Activated CD4-positive, alpha-beta T cell treated with anti-CD3 and anti-CD28 coated beads, Interleukin-2, amount 10 ng/mL, durations not matched to agents 7 days and 5 days (primary cell): ENCODE measurements around the gene GIPC3. TPM values are rescaled to one million over a fixed set of nuclear protein-coding genes. Genes with fewer than 3 reads are reported as not detected.

Experiments
- CTCF ChIA-PET: fragments of 350-600 bp; sonication (Branson Sonifier 250); formaldehyde crosslinking; loops from one replicate; lab custom pipeline; 2021; ENCODE audit warnings: antibody characterized with exemption; lab: Charles Lee
- POLR2A ChIA-PET: fragments of 350-600 bp; sonication (Branson Sonifier 250); formaldehyde crosslinking; loops from one replicate; lab custom pipeline; 2021; ENCODE audit warnings: antibody characterized with exemption; lab: Charles Lee
- DNase-seq: peaks from one replicate; pipeline ENCODE4 v3.0.0-alpha.2; 2020
- H3K27ac Mint-ChIP-seq: one replicate; pipeline ENCODE4 v1.8.0; 2021; ENCODE audit warnings: mild to moderate bottlenecking, moderate library complexity, mixed read lengths
- H3K27me3 Mint-ChIP-seq: one replicate; pipeline ENCODE4 v1.8.0; 2021; ENCODE audit warnings: mixed read lengths
- H3K36me3 Mint-ChIP-seq: one replicate; pipeline ENCODE4 v1.8.0; 2021; ENCODE audit warnings: low read depth, mixed read lengths
- H3K4me1 Mint-ChIP-seq: one replicate; pipeline ENCODE4 v1.8.0; 2021; ENCODE audit warnings: mixed read lengths
- H3K4me3 Mint-ChIP-seq: one replicate; pipeline ENCODE4 v1.8.0; 2021; ENCODE audit warnings: mild to moderate bottlenecking, moderate library complexity, mixed read lengths
- H3K9me3 Mint-ChIP-seq: one replicate; pipeline ENCODE4 v1.8.0; 2021; ENCODE audit warnings: mixed read lengths
- total RNA-seq, 2 experiments: library from RNA; stranded (reverse); gene quantifications; one replicate each; pipeline ENCODE4 v1.2.3, GENCODE V29; 2021

GIPC3 gene
- total RNA-seq, 2 experiments from 2014 or later: 0.57 to 0.71 TPM

GRCh38 chr19:3612901-3613741, 27.8 kb downstream of the GIPC3 start:
- Mint-ChIP-seq H3K4me1 (peaks cover 15% of the 10 kb centered on the region), H3K4me3 (no peak overlapping the region), H3K9me3 (no peaks in the 10 kb centered on the region), H3K27ac (no peak overlapping the region), H3K27me3 (no peaks in the 10 kb centered on the region), H3K36me3 (peaks cover 8% of the 10 kb centered on the region)
- DNase-seq: no peak
- POLR2A ChIA-PET: no interaction called here
- CTCF ChIA-PET: interaction anchor here (1.0 kb wide), 1 partner anchor 308 kb away, joined by 3 read pairs; no protein-coding TSS in a partner anchor

GRCh38 chr19:3613818-3614661, 28.8 kb downstream of the GIPC3 start:
- Mint-ChIP-seq H3K27me3 (no peaks in the 10 kb centered on the region), H3K4me1 (peaks cover 15% of the 10 kb centered on the region), H3K36me3 (peaks cover 8% of the 10 kb centered on the region), H3K4me3 (no peak overlapping the region), H3K9me3 (no peaks in the 10 kb centered on the region), H3K27ac (no peak overlapping the region)
- DNase-seq: no peak
- POLR2A ChIA-PET: no interaction called here
- CTCF ChIA-PET: interaction anchor here (1.0 kb wide), 1 partner anchor 309 kb away, joined by 3 read pairs; no protein-coding TSS in a partner anchor

GRCh38 chr19:3614858-3615505, 29.7 kb downstream of the GIPC3 start:
- Mint-ChIP-seq H3K4me1 (peaks cover 13% of the 10 kb centered on the region), H3K9me3 (no peaks in the 10 kb centered on the region), H3K27me3 (no peaks in the 10 kb centered on the region), H3K27ac (no peak overlapping the region), H3K36me3 (peaks cover 11% of the 10 kb centered on the region), H3K4me3 (no peak overlapping the region)
- DNase-seq: no peak
- ChIA-PET CTCF (no interaction called here), POLR2A (no interaction called here)

- H3K4me3 Mint-ChIP-seq: no peak overlapping the region
- H3K36me3 Mint-ChIP-seq: peaks cover 11% of the 10 kb centered on the region
- H3K27ac Mint-ChIP-seq: no peak overlapping the region
- no peaks in the 10 kb centered on the region for H3K27me3 Mint-ChIP-seq
- H3K4me1 Mint-ChIP-seq: peaks cover 13% of the 10 kb centered on the region
- DNase-seq: no peak
- no peaks in the 10 kb centered on the region for H3K9me3 Mint-ChIP-seq
- CTCF ChIA-PET: no interaction called here
- POLR2A ChIA-PET: no interaction called here
These were observed 30.4 kb downstream of the GIPC3 start for GRCh38 chr19:3615524-3616135.

- Mint-ChIP-seq H3K36me3 (peaks cover 9% of the 10 kb centered on the region), H3K4me3 (no peak overlapping the region), H3K27ac (peak overlapping the region; percentile 54), H3K9me3 (no peaks in the 10 kb centered on the region), H3K4me1 (peaks cover 13% of the 10 kb centered on the region), H3K27me3 (no peaks in the 10 kb centered on the region)
- ChIA-PET CTCF (no interaction called here), POLR2A (no interaction called here)
- peak; percentile 61 for DNase-seq
These were observed 32.2 kb downstream of the GIPC3 start for GRCh38 chr19:3617463-3617862.

GRCh38 chr19:3618144-3618810, 33.0 kb downstream of the GIPC3 start:
- Mint-ChIP-seq H3K4me1 (peaks cover 14% of the 10 kb centered on the region), H3K9me3 (no peaks in the 10 kb centered on the region), H3K27me3 (no peaks in the 10 kb centered on the region), H3K27ac (no peak overlapping the region), H3K36me3 (peaks cover 12% of the 10 kb centered on the region), H3K4me3 (no peak overlapping the region)
- ChIA-PET CTCF (interaction anchor here (1.3 kb wide), 1 partner anchor 11 kb away, joined by 6 read pairs; no protein-coding TSS in a partner anchor), POLR2A (no interaction called here)
- peak; percentile 47 for DNase-seq

- no peaks in the 10 kb centered on the region for H3K9me3 Mint-ChIP-seq
- no peak overlapping the region for H3K4me3 Mint-ChIP-seq
- H3K36me3 Mint-ChIP-seq: peaks cover 12% of the 10 kb centered on the region
- H3K27me3 Mint-ChIP-seq: no peaks in the 10 kb centered on the region
- no peak overlapping the region for H3K27ac Mint-ChIP-seq
- ChIA-PET POLR2A (no interaction called here), CTCF (interaction anchor here (1.3 kb wide), 1 partner anchor 10 kb away, joined by 6 read pairs; no protein-coding TSS in a partner anchor)
- DNase-seq: no peak
- H3K4me1 Mint-ChIP-seq: peaks cover 15% of the 10 kb centered on the region
These were observed 33.7 kb downstream of the GIPC3 start for GRCh38 chr19:3618811-3619630.

- Mint-ChIP-seq H3K27ac (no peak overlapping the region), H3K4me3 (no peak overlapping the region), H3K36me3 (peaks cover 12% of the 10 kb centered on the region), H3K4me1 (peaks cover 21% of the 10 kb centered on the region), H3K27me3 (no peaks in the 10 kb centered on the region), H3K9me3 (no peaks in the 10 kb centered on the region)
- DNase-seq: no peak
- CTCF ChIA-PET: interaction anchor here (0.5 to 1.3 kb wide), 2 partner anchors 9 to 88 kb away, joined by 3 to 6 read pairs; no protein-coding TSS in a partner anchor
- POLR2A ChIA-PET: no interaction called here
These were observed 34.3 kb downstream of the GIPC3 start for GRCh38 chr19:3619631-3620012.

- POLR2A ChIA-PET: no interaction called here
- Mint-ChIP-seq H3K27me3 (no peaks in the 10 kb centered on the region), H3K36me3 (peaks cover 12% of the 10 kb centered on the region), H3K9me3 (no peaks in the 10 kb centered on the region), H3K4me1 (peaks cover 24% of the 10 kb centered on the region), H3K4me3 (no peak overlapping the region), H3K27ac (no peak overlapping the region)
- CTCF ChIA-PET: interaction anchor here (0.5 kb wide), 1 partner anchor 87 kb away, joined by 3 read pairs; no protein-coding TSS in a partner anchor
- DNase-seq: no peak
These were observed 35.0 kb downstream of the GIPC3 start for GRCh38 chr19:3620145-3620816.

- peaks cover 28% of the 10 kb centered on the region for H3K4me1 Mint-ChIP-seq
- H3K36me3 Mint-ChIP-seq: peaks cover 12% of the 10 kb centered on the region
- no peak overlapping the region for H3K4me3 Mint-ChIP-seq
- CTCF ChIA-PET: interaction anchor here (1.5 kb wide), 1 partner anchor 13 kb away, joined by 4 read pairs; no protein-coding TSS in a partner anchor
- no peaks in the 10 kb centered on the region for H3K27me3 Mint-ChIP-seq
- H3K27ac Mint-ChIP-seq: peak overlapping the region; percentile 31
- H3K9me3 Mint-ChIP-seq: no peaks in the 10 kb centered on the region
- no peak for DNase-seq
- POLR2A ChIA-PET: no interaction called here
These were observed 35.7 kb downstream of the GIPC3 start for GRCh38 chr19:3620817-3621547.
